ENCODE results near the gene KCNA1.

DNA sequence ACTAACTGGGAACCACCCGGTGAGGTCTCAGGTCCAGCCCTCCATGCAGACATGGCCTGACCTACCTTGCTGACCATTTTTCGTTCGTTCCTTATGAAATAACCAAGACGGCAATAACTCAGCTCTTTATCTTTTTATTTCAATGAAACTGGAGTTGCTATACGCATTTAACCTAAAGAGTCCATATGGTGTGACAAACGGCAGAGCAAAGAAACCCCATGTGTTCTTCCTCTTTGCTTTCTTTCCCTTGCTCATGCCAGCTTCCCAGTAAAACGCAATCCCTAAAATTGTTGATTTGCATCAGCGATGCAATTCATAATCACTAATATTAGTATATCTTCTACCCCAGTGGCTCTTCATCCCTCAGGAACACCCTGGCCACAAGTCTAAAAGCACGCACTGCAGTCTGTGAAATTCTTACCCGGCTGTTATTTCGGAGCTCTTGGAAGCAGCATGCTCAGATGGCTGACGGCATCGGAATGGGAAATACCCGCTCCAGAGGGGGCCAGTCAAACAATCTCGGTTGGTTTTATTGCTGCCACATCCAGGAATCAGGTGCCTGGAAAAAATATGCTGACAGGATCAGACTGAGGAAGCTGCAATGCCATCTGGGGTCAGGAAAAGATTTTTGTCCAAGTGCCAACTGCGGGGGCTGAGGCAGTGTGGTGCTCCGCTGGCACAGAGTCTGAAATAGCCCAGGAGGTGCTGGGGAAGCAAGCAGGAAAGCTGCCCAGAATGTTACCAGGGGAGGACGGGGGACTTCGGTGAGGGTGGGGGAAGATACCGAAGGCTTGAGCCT lies 28.2 kb upstream of the KCNA1 start:
- TF ChIP-seq CTCF (IDR thresholded peaks at IDR 0.05; ENCODE audit: low read length) (no peak), EZH2 (optimal IDR thresholded peaks at IDR 0.05; ENCODE audit: low read depth, low read length) (no peak), EZH2phosphoT487 (IDR thresholded peaks at IDR 0.05; ENCODE audit: low read length) (no peak)
